LoVo (cell line): ENCODE measurements around the gene UGT1A4.

ENCODE experiments used
- DNase-seq: peaks from one replicate; pipeline ENCODE4 v3.0.0-alpha.2; 2016; ENCODE audit warnings: low spot score

The UGT1A4 gene

GRCh38 chr2:233811732-233812131 is 93.2 kb downstream of the UGT1A4 start:
- DNase-seq = no peak

GRCh38 chr2:233813236-233814055 is 94.9 kb downstream of the UGT1A4 start:
- no peak for DNase-seq

- DNase-seq = no peak
These were observed 95.7 kb downstream of the UGT1A4 start for GRCh38 chr2:233814056-233814835.

- no peak for DNase-seq
These were observed 97.3 kb downstream of the UGT1A4 start for GRCh38 chr2:233815861-233816260.

GRCh38 chr2:233816334-233816733 is 97.8 kb downstream of the UGT1A4 start:
- DNase-seq = no peak

GRCh38 chr2:233816771-233817170 is 98.2 kb downstream of the UGT1A4 start:
- DNase-seq = no peak

- no peak for DNase-seq
These were observed 98.9 kb downstream of the UGT1A4 start for GRCh38 chr2:233817361-233817911.

- DNase-seq = no peak
These were observed 99.6 kb downstream of the UGT1A4 start for GRCh38 chr2:233817995-233818638.

GRCh38 chr2:233818639-233819621 is 100.4 kb downstream of the UGT1A4 start:
- no peak for DNase-seq

GRCh38 chr2:233819884-233820773 is 101.6 kb downstream of the UGT1A4 start:
- DNase-seq = no peak

GRCh38 chr2:233820774-233821105 is 102.2 kb downstream of the UGT1A4 start:
- DNase-seq = no peak

- no peak for DNase-seq
These were observed 102.7 kb downstream of the UGT1A4 start for GRCh38 chr2:233821196-233821595.

GRCh38 chr2:233821709-233822100 is 103.2 kb downstream of the UGT1A4 start:
- DNase-seq = no peak

GRCh38 chr2:233822101-233822771 is 103.7 kb downstream of the UGT1A4 start:
- no peak for DNase-seq
